ENCODE results near the gene PDE10A. TPM values are rescaled to one million over a fixed set of nuclear protein-coding genes. Genes with fewer than 3 reads are reported as not detected.

Gene PDE10A
- total and polyA plus RNA-seq, 3 experiments from 2014 or later, result not detected

GRCh38 chr6:165401092-165401491 lies 261.9 kb downstream of the PDE10A start:
- Mint-ChIP-seq H3K9me3 (peaks cover 0 to 26% (median 0%) of the 10 kb centered on the region in 5 donors), H3K27ac (no peak overlapping the region), H3K36me3 (no peaks in the 10 kb centered on the region), H3K27me3 (no peaks in the 10 kb centered on the region), H3K4me1 (no peaks in the 10 kb centered on the region), H3K4me3 (no peak overlapping the region)
- POLR2A ChIA-PET, result no interaction called here
- Histone ChIP-seq H3K36me3 (ENCODE audit: insufficient read depth, low read length) (no peaks in the 10 kb centered on the region), H3K9me3 (ENCODE audit: low read length) (no peaks in the 10 kb centered on the region), H3K27me3 (ENCODE audit: insufficient read depth, low read length, poor library complexity, severe bottlenecking) (no peaks in the 10 kb centered on the region), H3K27ac (ENCODE audit: low read depth, low read length) (no peak overlapping the region), H3K4me3 (ENCODE audit: low read length) (no peak overlapping the region), H3K4me1 (ENCODE audit: insufficient read depth, low read length) (no peaks in the 10 kb centered on the region)
- CTCF ChIA-PET, result no interaction called here
- no peak for DNase-seq

GRCh38 chr6:165390475-165390874 lies 272.6 kb downstream of the PDE10A start:
- POLR2A ChIA-PET, result no interaction called here
- Histone ChIP-seq H3K36me3 (ENCODE audit: insufficient read depth, low read length) (no peaks in the 10 kb centered on the region), H3K4me3 (ENCODE audit: low read length) (no peak overlapping the region), H3K27ac (ENCODE audit: low read depth, low read length) (no peak overlapping the region), H3K9me3 (ENCODE audit: low read length) (no peaks in the 10 kb centered on the region), H3K27me3 (ENCODE audit: insufficient read depth, low read length, poor library complexity, severe bottlenecking) (no peaks in the 10 kb centered on the region), H3K4me1 (ENCODE audit: insufficient read depth, low read length) (no peaks in the 10 kb centered on the region)
- Mint-ChIP-seq H3K4me1 (no peaks in the 10 kb centered on the region), H3K36me3 (no peaks in the 10 kb centered on the region), H3K9me3 (peaks cover 4 to 18% (median 5%) of the 10 kb centered on the region in 5 donors), H3K4me3 (no peak overlapping the region), H3K27me3 (peaks cover 0 to 1% of the 10 kb centered on the region in 2 donors), H3K27ac (no peak overlapping the region)
- no peak for DNase-seq
- CTCF ChIA-PET, result no interaction called here

GRCh38 chr6:165389534-165389933 lies 273.5 kb downstream of the PDE10A start:
- no peak overlapping the region for H3K4me3 Mint-ChIP-seq
- H3K27me3 Mint-ChIP-seq, result peaks cover 0 to 1% of the 10 kb centered on the region in 2 donors
- no peaks in the 10 kb centered on the region for H3K36me3 Mint-ChIP-seq
- no peak overlapping the region for H3K4me3 ChIP-seq (ENCODE audit: low read length)
- no peak overlapping the region for H3K27ac ChIP-seq (ENCODE audit: low read depth, low read length)
- H3K4me1 Mint-ChIP-seq, result no peaks in the 10 kb centered on the region
- no peaks in the 10 kb centered on the region for H3K4me1 ChIP-seq (ENCODE audit: insufficient read depth, low read length)
- ChIA-PET CTCF (no interaction called here), POLR2A (no interaction called here)
- H3K9me3 Mint-ChIP-seq, result peaks cover 3 to 13% (median 5%) of the 10 kb centered on the region in 5 donors
- H3K27me3 ChIP-seq (ENCODE audit: insufficient read depth, low read length, poor library complexity, severe bottlenecking), result no peaks in the 10 kb centered on the region
- DNase-seq, result no peak
- H3K9me3 ChIP-seq (ENCODE audit: low read length), result no peaks in the 10 kb centered on the region
- H3K27ac Mint-ChIP-seq, result no peak overlapping the region
- H3K36me3 ChIP-seq (ENCODE audit: insufficient read depth, low read length), result no peaks in the 10 kb centered on the region

- H3K9me3 ChIP-seq (ENCODE audit: low read length), result no peaks in the 10 kb centered on the region
- Mint-ChIP-seq H3K36me3 (no peaks in the 10 kb centered on the region), H3K4me3 (no peak overlapping the region), H3K4me1 (no peaks in the 10 kb centered on the region), H3K27ac (no peak overlapping the region), H3K9me3 (peaks cover 0 to 9% (median 3%) of the 10 kb centered on the region in 5 donors), H3K27me3 (peaks cover 0 to 1% of the 10 kb centered on the region in 2 donors)
- no peak for DNase-seq
- no peak overlapping the region for H3K4me3 ChIP-seq (ENCODE audit: low read length)
- CTCF ChIA-PET, result no interaction called here
- no peaks in the 10 kb centered on the region for H3K4me1 ChIP-seq (ENCODE audit: insufficient read depth, low read length)
- no peak overlapping the region for H3K27ac ChIP-seq (ENCODE audit: low read depth, low read length)
- no peaks in the 10 kb centered on the region for H3K36me3 ChIP-seq (ENCODE audit: insufficient read depth, low read length)
- no peaks in the 10 kb centered on the region for H3K27me3 ChIP-seq (ENCODE audit: insufficient read depth, low read length, poor library complexity, severe bottlenecking)
- POLR2A ChIA-PET, result no interaction called here
Observed at GRCh38 chr6:165383323-165383722, 279.7 kb downstream of the PDE10A start.

GRCh38 chr6:165376100-165376499 lies 286.9 kb downstream of the PDE10A start:
- no peaks in the 10 kb centered on the region for H3K4me1 Mint-ChIP-seq
- POLR2A ChIA-PET, result no interaction called here
- H3K9me3 Mint-ChIP-seq, result peaks cover 0 to 2% (median 0%) of the 10 kb centered on the region in 5 donors
- no peaks in the 10 kb centered on the region for H3K27me3 ChIP-seq (ENCODE audit: insufficient read depth, low read length, poor library complexity, severe bottlenecking)
- CTCF ChIA-PET, result no interaction called here
- H3K4me1 ChIP-seq (ENCODE audit: insufficient read depth, low read length), result no peaks in the 10 kb centered on the region
- no peak for DNase-seq
- no peaks in the 10 kb centered on the region for H3K36me3 ChIP-seq (ENCODE audit: insufficient read depth, low read length)
- H3K9me3 ChIP-seq (ENCODE audit: low read length), result no peaks in the 10 kb centered on the region
- no peak overlapping the region for H3K27ac ChIP-seq (ENCODE audit: low read depth, low read length)
- no peaks in the 10 kb centered on the region for H3K36me3 Mint-ChIP-seq
- no peak overlapping the region for H3K4me3 ChIP-seq (ENCODE audit: low read length)
- no peak overlapping the region for H3K4me3 Mint-ChIP-seq
- no peak overlapping the region for H3K27ac Mint-ChIP-seq
- H3K27me3 Mint-ChIP-seq, result no peaks in the 10 kb centered on the region

- no peaks in the 10 kb centered on the region for H3K36me3 Mint-ChIP-seq
- POLR2A ChIA-PET, result no interaction called here
- no peak for DNase-seq
- no peak overlapping the region for H3K4me3 Mint-ChIP-seq
- Histone ChIP-seq H3K27ac (ENCODE audit: low read depth, low read length) (no peak overlapping the region), H3K4me3 (ENCODE audit: low read length) (no peak overlapping the region), H3K4me1 (ENCODE audit: insufficient read depth, low read length) (no peaks in the 10 kb centered on the region), H3K27me3 (ENCODE audit: insufficient read depth, low read length, poor library complexity, severe bottlenecking) (no peaks in the 10 kb centered on the region), H3K36me3 (ENCODE audit: insufficient read depth, low read length) (no peaks in the 10 kb centered on the region), H3K9me3 (ENCODE audit: low read length) (no peaks in the 10 kb centered on the region)
- CTCF ChIA-PET, result no interaction called here
- H3K27me3 Mint-ChIP-seq, result no peaks in the 10 kb centered on the region
- no peaks in the 10 kb centered on the region for H3K4me1 Mint-ChIP-seq
- H3K27ac Mint-ChIP-seq, result no peak overlapping the region
- peaks cover 6 to 18% (median 11%) of the 10 kb centered on the region in 5 donors for H3K9me3 Mint-ChIP-seq
Observed at GRCh38 chr6:165365371-165365770, 297.7 kb downstream of the PDE10A start.

GRCh38 chr6:165345700-165346099 lies 317.3 kb downstream of the PDE10A start:
- Histone ChIP-seq H3K27ac (ENCODE audit: low read depth, low read length) (no peak overlapping the region), H3K27me3 (ENCODE audit: insufficient read depth, low read length, poor library complexity, severe bottlenecking) (no peaks in the 10 kb centered on the region), H3K9me3 (ENCODE audit: low read length) (no peaks in the 10 kb centered on the region), H3K4me3 (ENCODE audit: low read length) (no peak overlapping the region), H3K36me3 (ENCODE audit: insufficient read depth, low read length) (no peaks in the 10 kb centered on the region), H3K4me1 (ENCODE audit: insufficient read depth, low read length) (no peaks in the 10 kb centered on the region)
- no peak overlapping the region for H3K27ac Mint-ChIP-seq
- H3K4me1 Mint-ChIP-seq, result no peaks in the 10 kb centered on the region
- H3K36me3 Mint-ChIP-seq, result peaks cover 0 to 1% (median 0%) of the 10 kb centered on the region in 3 donors
- ChIA-PET CTCF (no interaction called here), POLR2A (no interaction called here)
- no peaks in the 10 kb centered on the region for H3K27me3 Mint-ChIP-seq
- DNase-seq, result no peak
- no peak overlapping the region for H3K4me3 Mint-ChIP-seq
- H3K9me3 Mint-ChIP-seq, result peaks cover 9 to 28% (median 12%) of the 10 kb centered on the region in 5 donors

GRCh38 chr6:165340532-165340931 lies 322.5 kb downstream of the PDE10A start:
- Mint-ChIP-seq H3K4me3 (no peak overlapping the region), H3K4me1 (no peaks in the 10 kb centered on the region), H3K36me3 (no peaks in the 10 kb centered on the region), H3K9me3 (peaks cover 2 to 10% (median 5%) of the 10 kb centered on the region in 5 donors), H3K27me3 (no peaks in the 10 kb centered on the region), H3K27ac (no peak overlapping the region)
- ChIA-PET CTCF (no interaction called here), POLR2A (no interaction called here)
- Histone ChIP-seq H3K36me3 (ENCODE audit: insufficient read depth, low read length) (no peaks in the 10 kb centered on the region), H3K9me3 (ENCODE audit: low read length) (no peaks in the 10 kb centered on the region), H3K27me3 (ENCODE audit: insufficient read depth, low read length, poor library complexity, severe bottlenecking) (no peaks in the 10 kb centered on the region), H3K4me3 (ENCODE audit: low read length) (no peak overlapping the region), H3K4me1 (ENCODE audit: insufficient read depth, low read length) (no peaks in the 10 kb centered on the region), H3K27ac (ENCODE audit: low read depth, low read length) (no peak overlapping the region)
- no peak for DNase-seq

- Mint-ChIP-seq H3K4me1 (no peaks in the 10 kb centered on the region), H3K36me3 (no peaks in the 10 kb centered on the region), H3K9me3 (peaks cover 8 to 26% (median 10%) of the 10 kb centered on the region in 5 donors), H3K27me3 (no peaks in the 10 kb centered on the region), H3K4me3 (no peak overlapping the region), H3K27ac (no peak overlapping the region)
- CTCF ChIA-PET, result no interaction called here
- Histone ChIP-seq H3K9me3 (ENCODE audit: low read length) (no peaks in the 10 kb centered on the region), H3K27me3 (ENCODE audit: insufficient read depth, low read length, poor library complexity, severe bottlenecking) (no peaks in the 10 kb centered on the region), H3K27ac (ENCODE audit: low read depth, low read length) (no peak overlapping the region), H3K36me3 (ENCODE audit: insufficient read depth, low read length) (no peaks in the 10 kb centered on the region), H3K4me1 (ENCODE audit: insufficient read depth, low read length) (no peaks in the 10 kb centered on the region), H3K4me3 (ENCODE audit: low read length) (no peak overlapping the region)
- POLR2A ChIA-PET, result no interaction called here
- DNase-seq, result no peak
Observed at GRCh38 chr6:165325609-165326008, 337.4 kb downstream of the PDE10A start.

Measured in CD8-positive, alpha-beta memory T cell (primary cell).